SU-DHL-6 (cell line): ENCODE results near the gene MAP2.

Source experiments
- H2AFZ ChIP-seq: fragments of 200-600 bp; sonication (generic); 2 replicates; pipeline ENCODE4 v1.6.1; 2014; ENCODE audit warnings: low read depth, mild to moderate bottlenecking, moderate library complexity, mixed read lengths, antibody characterized with exemption, low read length; ENCODE audit not compliant: severe bottlenecking
- H3F3A ChIP-seq: fragments of 200-600 bp; shearing (Covaris generic); 2 replicates; pipeline ENCODE4 v1.6.0; 2016; ENCODE audit warnings: antibody characterized with exemption, mild to moderate bottlenecking; ENCODE audit not compliant: insufficient read depth
- H3K27ac ChIP-seq: fragments of 200-600 bp; sonication (generic); 2 replicates; pipeline ENCODE4 v1.5.1; 2016; ENCODE audit warnings: low read depth, mild to moderate bottlenecking, low read length, moderate library complexity, mixed read lengths
- H3K27me3 ChIP-seq: fragments of 200-600 bp; sonication (generic), shearing (Covaris generic); 2 replicates; pipeline ENCODE4 v1.6.0; 2014; ENCODE audit warnings: mild to moderate bottlenecking, low read length
- H3K36me3 ChIP-seq: fragments of 200-600 bp; sonication (generic); 2 replicates; pipeline ENCODE4 v1.6.1; 2014; ENCODE audit warnings: mild to moderate bottlenecking, low read length, mixed read lengths
- H3K4me2 ChIP-seq: fragments of 300-600, 200-600 bp; shearing (Covaris generic), sonication (generic); 2 replicates; pipeline ENCODE4 v1.6.0; 2014; ENCODE audit warnings: low read length, low read depth, mild to moderate bottlenecking; ENCODE audit not compliant: poor library complexity, severe bottlenecking
- H3K4me3 ChIP-seq: fragments of 200-600 bp; sonication (generic); 2 replicates; pipeline ENCODE4 v1.5.1; 2014; ENCODE audit warnings: antibody characterized with exemption, low read length, mild to moderate bottlenecking, mixed read lengths; ENCODE audit not compliant: insufficient read depth, poor library complexity, severe bottlenecking
- H3K79me2 ChIP-seq: fragments of 200-600 bp; sonication (generic); 2 replicates; pipeline ENCODE4 v1.6.1; 2014; ENCODE audit warnings: mild to moderate bottlenecking, low read length, moderate library complexity; ENCODE audit not compliant: insufficient read depth
- H3K9ac ChIP-seq: fragments of 200-600 bp; sonication (generic); 2 replicates; pipeline ENCODE4 v1.7.0; 2014; ENCODE audit warnings: mild to moderate bottlenecking, low read length
- H3K9me2 ChIP-seq: fragments of 200-600 bp; sonication (generic); replicated peaks from 2 replicates; pipeline ENCODE4 v1.6.1; 2014; ENCODE audit warnings: low read length; ENCODE audit not compliant: insufficient read depth
- H3K9me3 ChIP-seq: fragments of 200-600 bp; sonication (generic); 2 replicates; pipeline ENCODE4 v1.6.1; 2014; ENCODE audit warnings: low read length, mixed read lengths; ENCODE audit not compliant: insufficient read depth
- H4K20me1 ChIP-seq: fragments of 200-600 bp; sonication (generic); 2 replicates; pipeline ENCODE4 v1.6.1; 2014; ENCODE audit warnings: low read depth, mild to moderate bottlenecking, antibody characterized with exemption, low read length, moderate library complexity, mixed read lengths
- CTCF ChIP-seq: fragments of 200-600 bp; sonication (generic); IDR thresholded peaks from one replicate; pipeline ENCODE4 v1.5.1; 2017; ENCODE audit warnings: antibody characterized with exemption, mild to moderate bottlenecking, low read length, moderate library complexity; ENCODE audit not compliant: insufficient read depth, poor library complexity, severe bottlenecking
- EZH2phosphoT487 ChIP-seq: fragments of 200-600 bp; sonication (generic), shearing (Covaris generic); conservative IDR thresholded peaks from 2 replicates; pipeline ENCODE4 v1.6.1; 2018; ENCODE audit warnings: mild to moderate bottlenecking, antibody characterized with exemption, low read length, moderate library complexity, mixed read lengths

The MAP2 gene

GRCh38 chr2:209753020-209753419 lies 329.2 kb downstream of the MAP2 start:
- Histone ChIP-seq H3K9me2 (no peaks in the 10 kb centered on the region), H3K4me2 (no peak overlapping the region), H3K79me2 (no peaks in the 10 kb centered on the region), H3F3A (no peaks in the 10 kb centered on the region), H2AFZ (no peak overlapping the region), H3K9me3 (no peaks in the 10 kb centered on the region), H3K4me3 (no peak overlapping the region), H3K27me3 (no peaks in the 10 kb centered on the region), H3K36me3 (no peaks in the 10 kb centered on the region), H3K9ac (no peak overlapping the region), H4K20me1 (no peaks in the 10 kb centered on the region), H3K27ac (no peak overlapping the region)
- TF ChIP-seq CTCF (no peak), EZH2phosphoT487 (no peak)

- Histone ChIP-seq H3K79me2 (no peaks in the 10 kb centered on the region), H3K27me3 (no peaks in the 10 kb centered on the region), H3K4me3 (no peak overlapping the region), H3K27ac (no peak overlapping the region), H3K9me3 (no peaks in the 10 kb centered on the region), H3K9ac (no peak overlapping the region), H2AFZ (no peak overlapping the region), H3K4me2 (no peak overlapping the region), H3K36me3 (no peaks in the 10 kb centered on the region), H3K9me2 (no peaks in the 10 kb centered on the region), H3F3A (no peaks in the 10 kb centered on the region), H4K20me1 (no peaks in the 10 kb centered on the region)
- TF ChIP-seq EZH2phosphoT487 = no peak
- TF ChIP-seq CTCF = no peak
Observed at GRCh38 chr2:209757163-209757562, 333.3 kb downstream of the MAP2 start.

- Histone ChIP-seq H3K27ac (no peak overlapping the region), H3K9ac (no peak overlapping the region), H3K9me3 (no peaks in the 10 kb centered on the region), H3K36me3 (no peaks in the 10 kb centered on the region), H3K9me2 (no peaks in the 10 kb centered on the region), H3K27me3 (no peaks in the 10 kb centered on the region), H3K4me2 (no peak overlapping the region), H3K79me2 (no peaks in the 10 kb centered on the region), H4K20me1 (peaks cover 2% of the 10 kb centered on the region; the same call in 1 of the 2 replicates), H3F3A (no peaks in the 10 kb centered on the region), H3K4me3 (no peak overlapping the region), H2AFZ (no peak overlapping the region)
- TF ChIP-seq EZH2phosphoT487 (no peak), CTCF (no peak)
Observed at GRCh38 chr2:209761566-209761965, 337.7 kb downstream of the MAP2 start.

DNA sequence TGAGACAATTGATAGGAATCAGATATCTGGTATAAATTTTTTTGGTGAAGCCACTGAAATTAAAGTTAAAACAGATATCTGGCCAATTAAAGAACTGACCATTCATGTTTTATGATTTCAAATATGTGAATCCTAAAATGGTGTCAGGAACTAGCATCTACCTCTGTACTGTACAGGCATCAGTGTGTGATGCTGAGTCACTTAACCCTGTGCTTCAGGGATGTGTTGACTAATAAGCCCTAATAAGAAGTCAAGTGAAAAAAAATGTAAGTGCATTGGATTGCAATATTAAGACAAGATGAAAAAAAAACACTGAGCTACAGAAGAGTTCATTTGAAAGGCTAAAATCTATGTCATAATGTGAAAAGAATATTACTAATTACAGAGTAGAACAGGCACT lies 338.7 kb downstream of the MAP2 start:
- Histone ChIP-seq H4K20me1 (peaks cover 2% of the 10 kb centered on the region; the same call in 1 of the 2 replicates), H3K27ac (no peak overlapping the region), H3K36me3 (no peaks in the 10 kb centered on the region), H3K4me3 (no peak overlapping the region), H2AFZ (no peak overlapping the region), H3K9me2 (no peaks in the 10 kb centered on the region), H3K9me3 (no peaks in the 10 kb centered on the region), H3K79me2 (no peaks in the 10 kb centered on the region), H3F3A (no peaks in the 10 kb centered on the region), H3K9ac (no peak overlapping the region), H3K27me3 (no peaks in the 10 kb centered on the region), H3K4me2 (no peak overlapping the region)
- TF ChIP-seq EZH2phosphoT487 (no peak), CTCF (no peak)
